ENCODE measurements around the gene DHX58. TPM values are rescaled to one million over a fixed set of nuclear protein-coding genes. Genes with fewer than 3 reads are reported as not detected.

DHX58 gene
- total RNA-seq, 2 experiments from 2014 or later, result 23.8 to 31.1 TPM

DNA sequence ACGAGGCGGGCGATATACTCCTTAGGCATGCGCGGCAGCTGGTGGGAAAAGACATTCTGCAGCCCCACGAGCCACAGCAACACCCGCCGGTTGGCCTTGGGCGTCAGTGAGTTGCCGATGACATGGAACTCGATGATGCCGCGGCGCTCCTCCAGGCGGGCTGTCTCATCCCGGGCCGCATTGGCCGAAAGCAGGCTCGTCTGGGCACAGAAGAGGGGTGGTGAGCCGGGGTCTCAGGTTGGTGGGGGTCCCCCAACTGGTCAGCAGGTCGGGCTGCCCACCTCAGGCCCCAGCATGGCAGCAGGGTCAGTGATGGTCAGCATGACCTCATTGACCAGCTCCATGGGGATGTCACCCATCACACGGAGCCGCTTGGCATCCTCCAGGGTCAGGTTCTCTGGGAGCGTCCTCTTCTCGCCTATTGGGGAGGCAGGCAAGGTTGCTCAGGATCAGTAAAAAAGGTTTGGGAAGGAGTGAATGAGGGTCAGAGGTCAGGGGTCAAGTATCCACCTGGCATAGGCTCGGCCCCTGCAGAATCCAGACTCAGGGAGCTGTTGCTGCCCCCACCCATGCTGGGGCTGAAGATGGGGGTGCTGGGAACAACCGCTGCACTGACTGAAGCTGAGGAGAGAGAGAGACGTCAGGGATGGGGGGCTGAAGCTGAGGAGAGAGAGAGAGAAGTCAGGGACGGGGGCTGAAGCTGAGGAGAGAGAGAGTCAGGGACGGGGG is 5.0 kb upstream of the DHX58 start:
- intact Hi-C loops (cut with DNase I, micrococcal nuclease), result loop anchor here (1.0 to 2.0 kb wide), 3 partner anchors 64 to 410 kb away; partner anchors contain the start of gene KCNH4 (in 1 of the 2)
- no peak overlapping the region for H3K27ac Mint-ChIP-seq
- ChIA-PET CTCF (interaction anchor here (0.6 to 3.1 kb wide), 10 partner anchors 10 to 153 kb away, joined by 3 to 17 read pairs (median 4); partner anchors contain the start of gene NKIRAS2), POLR2A (no interaction called here)
- no peak for DNase-seq
- peaks cover 39% of the 10 kb centered on the region for H3K36me3 Mint-ChIP-seq (ENCODE audit: low read depth)
- H3K4me1 Mint-ChIP-seq, result peaks cover 33% of the 10 kb centered on the region
- no peaks in the 10 kb centered on the region for H3K27me3 Mint-ChIP-seq
- no peak overlapping the region for H3K4me3 Mint-ChIP-seq
- no peak for ATAC-seq
- no peaks in the 10 kb centered on the region for H3K9me3 Mint-ChIP-seq (ENCODE audit: low read depth)

DNA sequence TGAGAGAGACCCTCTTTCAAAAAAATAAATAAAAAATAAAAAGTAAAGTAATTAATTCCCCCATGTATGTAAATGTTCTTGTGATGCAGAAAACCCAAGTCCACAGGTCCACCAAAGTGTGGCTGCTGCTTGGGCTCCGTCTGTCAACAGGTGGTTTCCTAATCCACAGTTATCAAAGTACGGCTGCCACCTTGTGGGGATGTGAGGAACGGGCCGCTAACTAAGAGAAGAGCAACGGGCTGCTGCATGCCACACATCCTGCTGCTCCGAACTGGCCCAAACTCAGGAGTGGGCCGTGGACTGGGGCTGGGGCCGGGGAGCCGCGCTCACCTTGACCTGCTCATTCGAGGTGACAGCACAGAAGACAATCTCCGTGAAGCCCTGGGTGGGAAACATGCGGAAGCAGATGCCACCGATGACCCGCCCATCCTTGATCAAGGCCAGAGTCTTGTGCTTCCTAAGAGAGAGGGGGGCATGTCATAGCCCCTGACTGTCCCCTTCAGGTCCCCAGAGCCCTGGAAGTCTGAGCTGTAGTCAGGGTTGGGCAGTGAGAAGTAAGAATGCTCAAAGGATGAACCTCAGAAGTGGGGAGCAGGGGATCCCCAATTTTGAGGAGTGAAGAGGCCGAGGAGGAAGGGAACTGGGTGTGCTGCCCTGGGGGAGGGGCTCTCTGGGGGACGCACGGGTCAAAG is 4.3 kb upstream of the DHX58 start:
- ChIA-PET CTCF (interaction anchor here (1.0 to 3.1 kb wide), 5 partner anchors 50 to 97 kb away, joined by 3 to 17 read pairs (median 7); partner anchors contain the start of gene NKIRAS2), POLR2A (no interaction called here)
- no peaks in the 10 kb centered on the region for H3K27me3 Mint-ChIP-seq
- H3K4me1 Mint-ChIP-seq, result peaks cover 37% of the 10 kb centered on the region
- peaks cover 39% of the 10 kb centered on the region for H3K36me3 Mint-ChIP-seq (ENCODE audit: low read depth)
- peak; percentile 18 for ATAC-seq
- DNase-seq, result peak; percentile 90
- intact Hi-C loops (cut with DNase I, micrococcal nuclease), result loop anchor here (1.0 to 2.0 kb wide), 5 partner anchors 50 to 154 kb away; partner anchors contain the start of gene NKIRAS2 (in 1 of the 2)
- peak overlapping the region; percentile 13 for H3K27ac Mint-ChIP-seq
- H3K9me3 Mint-ChIP-seq (ENCODE audit: low read depth), result no peaks in the 10 kb centered on the region
- no peak overlapping the region for H3K4me3 Mint-ChIP-seq

- CTCF ChIA-PET, result interaction anchor here (0.5 to 3.4 kb wide), 12 partner anchors 11 to 459 kb away, joined by 3 to 22 read pairs (median 4); partner anchors contain the start of genes KCNH4 and NKIRAS2
Measured at GRCh38 chr17:42114118-42114517, 1.6 kb upstream of the DHX58 start.

GRCh38 chr17:42113293-42114069 is 967 bp upstream of the DHX58 start:
- Mint-ChIP-seq H3K9me3 (ENCODE audit: low read depth) (no peaks in the 10 kb centered on the region), H3K27ac (peak overlapping the region; percentile 97), H3K36me3 (ENCODE audit: low read depth) (peaks cover 29% of the 10 kb centered on the region), H3K4me1 (peaks cover 33% of the 10 kb centered on the region), H3K27me3 (no peaks in the 10 kb centered on the region), H3K4me3 (no peak overlapping the region)
- intact Hi-C loops (cut with DNase I, micrococcal nuclease), result loop anchor here (2.0 to 5.0 kb wide), 3 partner anchors 41 to 195 kb away; partner anchors contain the start of genes RAB5C (in 2 of the 2), ACLY (in 1 of the 2) and STAT5A (in 1 of the 2)
- ATAC-seq, result no peak
- no peak for DNase-seq
- POLR2A ChIA-PET, result interaction anchor here (1.1 to 1.5 kb wide), 2 partner anchors 94 to 147 kb away, joined by 3 to 7 read pairs; partner anchors contain the start of genes CNP and NKIRAS2
- CTCF ChIA-PET, result interaction anchor here (0.6 to 3.4 kb wide), 11 partner anchors 10 to 460 kb away, joined by 3 to 22 read pairs (median 6); partner anchors contain the start of genes CNP, DNAJC7, KCNH4 and NKIRAS2

More at GRCh38 chr17:42114118-42114517, 1.6 kb upstream of the DHX58 start:
- ATAC-seq (no peak), DNase-seq (no peak)
- Mint-ChIP-seq H3K4me1 (peaks cover 40% of the 10 kb centered on the region), H3K27me3 (no peaks in the 10 kb centered on the region), H3K4me3 (no peak overlapping the region), H3K27ac (no peak overlapping the region), H3K36me3 (ENCODE audit: low read depth) (peaks cover 35% of the 10 kb centered on the region), H3K9me3 (ENCODE audit: low read depth) (no peaks in the 10 kb centered on the region)
- POLR2A ChIA-PET, result interaction anchor here (1.1 kb wide), 1 partner anchor 148 kb away, joined by 7 read pairs; the partner anchor contains the start of gene CNP
- intact Hi-C loops (cut with DNase I, micrococcal nuclease), result loop anchor here in 1 of 2 experiments (5.0 kb wide), 1 partner anchor 173 kb away; the partner anchor contains the start of gene STAT5A

DNA sequence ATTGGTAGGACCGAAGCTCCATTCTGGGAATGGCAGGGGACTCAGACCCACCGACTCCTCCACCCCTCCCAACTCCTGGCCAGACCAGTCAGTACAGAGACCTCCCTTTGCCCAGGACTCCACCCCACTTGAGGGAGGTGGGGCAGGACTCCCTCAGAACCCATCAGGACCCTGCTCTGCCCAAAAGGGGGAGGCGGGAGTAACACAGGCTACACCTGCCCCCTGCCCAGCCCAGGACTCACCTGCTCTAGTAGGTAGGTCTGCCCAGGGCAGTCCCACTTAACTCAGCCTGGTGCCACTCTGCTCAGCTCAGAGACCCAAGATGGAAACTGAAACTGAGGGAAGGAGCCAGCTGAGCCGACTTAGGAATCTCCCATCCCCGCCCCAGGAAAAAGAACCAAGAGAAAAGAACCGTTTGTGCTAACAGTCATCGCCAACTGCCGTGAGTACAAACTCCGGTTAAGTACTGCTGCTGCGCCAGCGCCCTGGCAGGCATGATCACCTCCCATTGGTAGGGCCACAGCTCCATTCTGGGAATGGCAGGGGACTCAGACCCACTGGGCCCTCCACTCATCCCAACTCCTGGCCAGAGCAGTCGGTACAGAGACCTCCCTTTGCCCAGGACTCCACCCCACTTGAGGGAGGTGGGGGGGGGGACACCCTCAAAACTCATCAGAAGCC is 503 bp downstream of the DHX58 start:
- intact Hi-C loops (cut with DNase I, micrococcal nuclease), result loop anchor here (1.0 to 5.0 kb wide), 4 partner anchors 9 to 193 kb away; partner anchors contain the start of genes RAB5C (in 2 of the 2), ACLY (in 1 of the 2), KAT2A (in 1 of the 2) and STAT5A (in 1 of the 2)
- ChIA-PET CTCF (interaction anchor here (0.6 to 3.4 kb wide), 14 partner anchors 8 to 1793 kb away, joined by 3 to 22 read pairs (median 6); partner anchors contain the start of genes CNP, DHX8, DNAJC7 and KAT2A), POLR2A (interaction anchor here (0.5 to 1.5 kb wide), 5 partner anchors 9 to 146 kb away, joined by 3 to 4 read pairs (median 4); partner anchors contain the start of genes KAT2A and NKIRAS2)
- peaks cover 35% of the 10 kb centered on the region for H3K4me1 Mint-ChIP-seq
- ATAC-seq (peak; percentile 9), DNase-seq (peak; percentile 60)
- H3K9me3 Mint-ChIP-seq (ENCODE audit: low read depth), result no peaks in the 10 kb centered on the region
- peak overlapping the region; percentile 77 for H3K4me3 Mint-ChIP-seq
- H3K27ac Mint-ChIP-seq, result peak overlapping the region; percentile 97
- no peaks in the 10 kb centered on the region for H3K27me3 Mint-ChIP-seq
- peaks cover 21% of the 10 kb centered on the region for H3K36me3 Mint-ChIP-seq (ENCODE audit: low read depth)

GRCh38 chr17:42111265-42111636 is 1.3 kb downstream of the DHX58 start:
- no peaks in the 10 kb centered on the region for H3K9me3 Mint-ChIP-seq (ENCODE audit: low read depth)
- ATAC-seq, result no peak
- DNase-seq, result no peak
- POLR2A ChIA-PET, result interaction anchor here (0.6 to 1.3 kb wide), 3 partner anchors 10 to 145 kb away, joined by 3 to 4 read pairs (median 4); partner anchors contain the start of gene KAT2A
- no peak overlapping the region for H3K4me3 Mint-ChIP-seq
- H3K36me3 Mint-ChIP-seq (ENCODE audit: low read depth), result peaks cover 16% of the 10 kb centered on the region
- peak overlapping the region; percentile 97 for H3K27ac Mint-ChIP-seq
- CTCF ChIA-PET, result interaction anchor here (0.5 to 3.4 kb wide), 7 partner anchors 10 to 1793 kb away, joined by 3 to 19 read pairs (median 5); partner anchors contain the start of genes DNAJC7 and NKIRAS2
- no peaks in the 10 kb centered on the region for H3K27me3 Mint-ChIP-seq
- peaks cover 30% of the 10 kb centered on the region for H3K4me1 Mint-ChIP-seq
- intact Hi-C loops (cut with DNase I, micrococcal nuclease), result loop anchor here in 1 of 2 experiments (5.0 kb wide), 1 partner anchor 176 kb away; the partner anchor contains the start of gene STAT5A

DNA sequence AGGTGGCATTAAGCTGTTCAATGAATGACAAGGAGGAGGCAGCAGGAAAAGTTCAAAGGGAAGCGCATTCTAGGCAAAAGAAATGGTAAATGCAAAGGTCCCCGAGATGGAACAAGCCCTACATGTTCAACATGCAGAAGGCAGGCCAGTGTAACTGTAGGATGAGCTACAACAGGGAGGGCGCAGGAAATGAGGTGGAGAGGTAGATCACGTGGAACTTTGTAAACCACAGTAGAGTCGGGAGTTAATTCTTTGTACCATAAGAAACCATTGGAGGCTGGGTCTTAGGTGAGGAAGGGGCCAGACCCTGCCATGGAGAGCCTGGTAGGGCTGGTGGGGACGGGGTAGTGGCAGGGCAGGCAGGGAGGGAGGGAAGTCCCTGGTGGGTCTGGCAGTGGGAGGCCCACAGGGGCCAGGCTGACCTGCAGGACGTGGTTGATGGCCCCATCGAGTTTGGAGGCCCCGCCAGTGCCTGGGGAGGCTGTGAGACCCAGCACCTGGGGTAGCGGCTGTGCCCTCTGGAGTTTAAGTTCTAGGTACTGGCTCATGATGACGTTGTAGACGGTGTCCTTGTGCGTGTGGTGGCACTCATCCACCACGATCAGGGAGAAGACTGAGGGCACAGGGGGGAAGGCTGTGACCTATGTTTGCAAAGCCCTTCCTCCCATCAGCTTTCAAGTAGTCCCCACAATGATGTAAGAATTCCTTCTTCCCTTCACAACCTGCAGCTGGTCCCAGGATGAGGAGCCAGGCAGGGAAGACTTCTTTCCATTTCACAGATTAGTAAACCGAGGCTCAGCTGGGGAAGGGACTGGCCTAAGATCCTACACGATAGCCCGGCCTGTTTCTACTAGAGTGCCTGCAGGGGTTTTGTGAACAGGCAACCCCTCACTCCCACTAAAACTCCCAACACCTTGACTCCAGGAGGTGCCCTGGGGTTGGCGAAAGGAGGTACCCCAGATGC is 1.9 kb downstream of the DHX58 start:
- CTCF ChIA-PET, result interaction anchor here (0.6 to 1.9 kb wide), 4 partner anchors 9 to 147 kb away, joined by 3 to 8 read pairs (median 3); partner anchors contain the start of gene DNAJC7
- POLR2A ChIA-PET, result interaction anchor here (0.6 kb wide), 1 partner anchor 9 kb away, joined by 3 read pairs; no protein-coding TSS in a partner anchor
- Mint-ChIP-seq H3K9me3 (ENCODE audit: low read depth) (no peaks in the 10 kb centered on the region), H3K4me3 (no peak overlapping the region), H3K27me3 (no peaks in the 10 kb centered on the region), H3K36me3 (ENCODE audit: low read depth) (peaks cover 11% of the 10 kb centered on the region), H3K4me1 (peaks cover 30% of the 10 kb centered on the region), H3K27ac (peak overlapping the region; percentile 97)
- DNase-seq, result no peak
- intact Hi-C loops (cut with DNase I, micrococcal nuclease), result loop anchor here in 1 of 2 experiments (5.0 kb wide), 1 partner anchor 177 kb away; the partner anchor contains the start of gene STAT5A
- ATAC-seq, result no peak

- ChIA-PET CTCF (interaction anchor here (0.9 to 1.1 kb wide), 2 partner anchors 41 to 91 kb away, joined by 3 read pairs; partner anchors contain the start of gene DNAJC7), POLR2A (no interaction called here)
- no peaks in the 10 kb centered on the region for H3K27me3 Mint-ChIP-seq
- H3K27ac Mint-ChIP-seq, result no peak overlapping the region
- intact Hi-C loops (cut with DNase I, micrococcal nuclease), result no loop called here
- peaks cover 30% of the 10 kb centered on the region for H3K4me1 Mint-ChIP-seq
- H3K9me3 Mint-ChIP-seq (ENCODE audit: low read depth), result no peaks in the 10 kb centered on the region
- ATAC-seq (no peak), DNase-seq (no peak)
- H3K4me3 Mint-ChIP-seq, result no peak overlapping the region
- H3K36me3 Mint-ChIP-seq (ENCODE audit: low read depth), result peaks cover 4% of the 10 kb centered on the region
Measured at GRCh38 chr17:42109086-42109485, 3.4 kb downstream of the DHX58 start.
